ENCODE measurements around the gene TMEM178B.
"Not testable (repeated sequence)": the region's sequence is repeated elsewhere in the genome, so short reads cannot be mapped to it uniquely, and the experiment has no call there.

DNA sequence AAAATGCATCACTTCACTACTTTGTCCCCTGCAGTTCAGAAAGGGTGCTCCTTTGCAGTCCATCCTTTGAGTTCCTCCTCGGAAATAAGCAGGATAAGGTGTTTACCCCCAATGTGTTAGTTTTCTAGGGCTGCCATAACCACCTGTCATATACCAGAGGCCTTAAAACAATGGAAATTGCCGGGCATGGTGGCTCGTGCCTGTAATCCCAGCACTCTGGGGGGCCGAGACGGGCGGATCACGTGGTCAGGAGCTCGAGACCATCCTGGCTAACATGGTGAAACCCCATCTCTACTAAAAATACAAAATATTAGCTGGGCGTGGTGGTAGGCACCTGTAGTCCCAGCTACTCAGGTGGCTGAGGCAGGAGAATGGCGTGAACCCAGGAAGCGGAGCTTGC, 330.0 kb downstream of the TMEM178B start:
- TF ChIP-seq CTCF, POLR2A (IDR thresholded peaks at IDR 0.05): not testable (repeated sequence)

Measured in lower leg skin (tissue), 3 donors.